HG03432 (cell line): Measurements from ENCODE around the gene THG1L.

Experiments used
- ATAC-seq: cut with Tn5 transposase; IDR thresholded peaks from one replicate; pipeline ENCODE4 v1.9.1; 2021; ENCODE audit warnings: mild to moderate bottlenecking, moderate library complexity; ENCODE audit not compliant: unreplicated experiment

THG1L gene

GRCh38 chr5:157750320-157750719, 19.1 kb downstream of the THG1L start:
- ATAC-seq, result no peak

DNA sequence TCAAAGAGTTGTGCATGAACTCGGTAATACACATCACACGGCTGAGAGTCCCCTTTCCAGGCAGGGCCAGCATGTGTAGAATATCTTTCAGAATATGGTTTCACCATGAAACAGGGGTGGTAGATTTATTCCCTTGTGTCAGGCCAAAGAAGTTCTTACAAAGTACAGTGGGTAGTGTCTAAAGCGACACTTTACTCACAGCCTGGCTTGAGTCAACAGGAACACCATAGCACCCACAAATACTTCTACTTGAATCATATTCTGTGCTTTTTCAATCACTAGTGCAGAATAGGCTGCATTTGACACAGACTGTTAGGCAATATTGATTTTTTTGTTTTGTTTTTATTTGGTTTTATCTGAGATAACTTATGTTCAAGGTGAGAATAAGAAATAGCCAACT, 24.9 kb downstream of the THG1L start:
- no peak for ATAC-seq

GRCh38 chr5:157758706-157759105, 27.5 kb downstream of the THG1L start:
- ATAC-seq, result no peak

DNA sequence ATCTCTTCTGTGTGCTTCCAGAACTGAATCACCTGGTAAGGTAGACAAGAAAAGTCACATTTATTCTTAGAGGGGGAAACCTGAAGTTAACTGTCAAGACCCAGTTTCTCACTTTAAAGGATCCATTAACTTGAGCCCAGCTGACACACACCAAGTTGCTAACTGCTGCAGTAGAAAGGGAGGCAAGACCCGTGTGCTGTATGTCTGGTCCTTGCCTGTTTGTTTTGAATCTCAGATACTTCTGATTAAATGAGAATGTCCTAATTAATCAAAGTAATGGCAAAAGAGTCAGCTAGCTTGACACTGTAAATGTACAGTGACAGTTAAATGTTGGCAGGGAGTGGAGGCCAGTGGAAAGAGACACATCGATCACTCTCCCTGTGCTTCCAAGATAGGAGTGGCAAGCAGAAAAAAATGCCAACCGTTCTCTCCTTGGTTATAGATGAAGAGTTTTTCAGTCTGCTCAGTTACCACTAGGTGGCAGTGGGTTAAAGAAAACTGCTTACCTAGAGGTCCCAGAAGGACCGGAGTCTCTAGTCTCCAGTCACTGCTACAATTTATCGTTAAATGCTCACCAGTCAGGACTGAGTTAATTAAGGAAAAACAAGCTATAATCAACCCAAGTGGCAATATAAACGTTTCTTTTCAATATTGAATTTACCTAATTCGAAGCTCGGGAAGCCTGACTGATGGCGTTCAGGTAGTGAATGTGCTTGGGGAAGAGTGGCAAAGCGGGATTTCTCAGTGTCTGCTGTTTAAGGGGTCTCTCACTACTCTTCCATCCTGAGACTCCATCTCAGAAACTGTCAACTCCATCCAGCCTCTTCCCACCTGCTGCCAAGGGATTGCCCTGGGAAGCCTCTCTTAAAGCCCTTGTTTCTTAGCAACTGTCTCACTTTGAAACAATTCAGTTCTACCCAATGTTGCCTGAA, 30.7 kb downstream of the THG1L start:
- peak; percentile 86 for ATAC-seq

DNA sequence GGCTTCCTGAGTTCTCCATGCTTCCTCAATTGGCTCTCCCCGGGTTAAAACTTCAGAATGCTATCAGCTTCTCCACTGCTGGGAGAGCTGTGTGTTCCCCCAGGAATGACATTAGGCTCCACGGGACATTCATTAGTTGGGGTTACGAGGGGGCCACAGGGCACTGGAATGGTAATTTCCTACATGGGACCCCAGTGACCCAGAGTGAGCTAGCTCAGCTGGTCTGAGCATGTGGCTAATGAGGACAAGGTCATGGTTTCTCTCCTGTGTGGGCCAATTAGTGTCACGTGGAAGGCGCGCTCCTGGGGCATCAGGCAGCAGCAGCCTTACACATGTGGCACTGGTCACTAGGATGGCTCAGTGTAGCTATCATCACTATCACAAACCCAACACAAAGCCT, 33.3 kb downstream of the THG1L start:
- ATAC-seq, result no peak

DNA sequence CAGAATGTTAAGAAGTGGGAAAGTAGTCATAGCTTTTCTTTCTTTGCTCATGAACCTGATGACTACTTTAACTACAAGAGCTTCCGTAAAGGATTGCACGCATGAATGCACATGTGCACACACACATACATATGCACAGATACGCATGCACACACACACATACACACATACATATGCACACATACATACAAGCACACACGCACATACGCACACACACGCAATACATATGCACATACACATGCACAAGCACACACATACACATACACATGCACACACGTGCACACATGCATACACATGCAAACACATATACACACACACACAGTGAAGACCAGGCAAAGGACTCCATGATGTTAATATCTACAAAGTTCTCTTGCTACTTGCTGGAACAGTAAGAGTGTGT, 35.2 kb downstream of the THG1L start:
- ATAC-seq, result no peak

GRCh38 chr5:157766902-157767301, 35.7 kb downstream of the THG1L start:
- no peak for ATAC-seq

DNA sequence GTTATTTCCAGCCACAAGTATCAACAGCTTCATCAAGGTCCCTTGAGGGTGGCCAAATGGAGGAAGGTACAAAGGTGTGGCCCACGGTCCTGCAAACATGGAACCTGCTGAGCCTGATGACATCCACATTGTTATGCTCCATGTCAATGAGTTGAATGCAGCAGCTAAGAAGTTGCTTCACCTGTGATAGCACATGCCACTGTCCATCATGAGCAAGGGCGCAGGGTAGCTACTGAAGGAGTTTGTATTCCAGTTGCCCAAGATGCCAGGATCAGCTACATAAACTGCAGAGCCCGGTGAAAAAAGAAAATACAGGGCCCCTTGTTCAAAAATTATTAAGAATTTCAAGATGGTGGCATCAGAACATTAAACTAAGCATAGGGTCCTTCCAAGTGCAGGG, 36.5 kb downstream of the THG1L start:
- no peak for ATAC-seq

DNA sequence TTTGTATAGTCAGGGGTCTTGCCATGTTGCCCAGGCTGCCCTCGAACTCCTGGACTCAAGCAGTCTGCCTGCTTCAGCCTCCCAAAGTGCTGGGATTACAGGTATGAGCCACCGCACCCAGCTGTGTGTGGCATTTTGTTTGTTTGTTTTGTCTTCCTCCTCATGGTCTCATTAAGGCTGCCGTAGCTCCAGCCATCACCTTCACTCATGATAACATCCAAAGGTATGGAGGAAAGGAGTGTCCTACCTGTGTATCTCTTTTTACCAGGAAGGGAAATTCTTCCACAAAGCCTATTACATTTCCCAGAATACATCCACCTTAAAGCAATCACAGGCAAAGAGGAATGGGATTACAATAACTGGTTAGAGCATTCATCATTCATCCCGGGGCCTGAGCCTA, 39.4 kb downstream of the THG1L start:
- no peak for ATAC-seq

- ATAC-seq, result no peak
Observed at GRCh38 chr5:157772127-157772526, 40.9 kb downstream of the THG1L start.

- no peak for ATAC-seq
Observed at GRCh38 chr5:157778121-157778805, 47.0 kb downstream of the THG1L start.

GRCh38 chr5:157779221-157779620, 48.0 kb downstream of the THG1L start:
- ATAC-seq, result no peak

DNA sequence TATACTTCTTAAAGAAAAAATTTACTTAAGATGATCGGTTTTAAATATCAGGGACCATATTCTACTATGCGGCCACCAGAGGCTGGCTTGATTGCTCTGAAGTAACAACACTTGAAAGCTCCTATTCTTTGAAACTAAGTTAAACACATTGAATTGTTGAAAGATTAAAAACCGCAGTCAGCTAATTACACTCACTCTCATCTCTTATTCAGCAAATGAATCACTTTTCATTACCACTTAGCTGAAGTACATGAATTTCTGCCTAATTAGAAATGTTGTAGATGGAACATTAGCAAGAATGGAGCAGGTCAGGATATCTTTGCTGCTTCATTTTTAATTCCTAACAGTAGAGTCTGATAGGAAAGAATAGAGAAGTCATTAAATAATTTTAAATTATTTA, 54.6 kb downstream of the THG1L start:
- no peak for ATAC-seq
